NOMO-1 (cell line): ENCODE measurements around the gene TXNRD1.
"Not testable (repeated sequence)": the region's sequence is repeated elsewhere in the genome, so short reads cannot be mapped to it uniquely, and the experiment has no call there.

Experiments used
- DNase-seq, 2 experiments: peaks; one replicate each; lab custom pipeline; 2025; ENCODE audit not compliant: unreplicated experiment in 2 of 2; lab: John Stamatoyannopoulos, UW

TXNRD1 gene

GRCh38 chr12:104189915-104190555 is 25.5 kb upstream of the TXNRD1 start:
- no peak for DNase-seq

GRCh38 chr12:104190641-104191176 is 24.9 kb upstream of the TXNRD1 start:
- DNase-seq = no peak

GRCh38 chr12:104197264-104197663 is 18.3 kb upstream of the TXNRD1 start:
- no peak for DNase-seq

- no peak for DNase-seq
Measured at GRCh38 chr12:104199964-104200363, 15.6 kb upstream of the TXNRD1 start.

- DNase-seq = peak; percentile 45 to 48
Measured at GRCh38 chr12:104201238-104202001, 14.2 kb upstream of the TXNRD1 start.

- no peak for DNase-seq
Measured at GRCh38 chr12:104204690-104205480, 10.7 kb upstream of the TXNRD1 start.

- DNase-seq = no peak
Measured at GRCh38 chr12:104207416-104208205, 8.0 kb upstream of the TXNRD1 start.

GRCh38 chr12:104212516-104212915 is 3.1 kb upstream of the TXNRD1 start:
- DNase-seq = no peak

GRCh38 chr12:104213952-104214351 is 1.6 kb upstream of the TXNRD1 start:
- no peak for DNase-seq

GRCh38 chr12:104216521-104216924 is 944 bp downstream of the TXNRD1 start:
- DNase-seq = no peak

GRCh38 chr12:104218506-104218905 is 2.9 kb downstream of the TXNRD1 start:
- DNase-seq = not testable (repeated sequence)

- DNase-seq = no peak
Measured at GRCh38 chr12:104218935-104219334, 3.4 kb downstream of the TXNRD1 start.

- DNase-seq = peak in 1 of 2 experiments; percentile 5
Measured at GRCh38 chr12:104219361-104219892, 3.8 kb downstream of the TXNRD1 start.

GRCh38 chr12:104219908-104220404 is 4.4 kb downstream of the TXNRD1 start:
- DNase-seq = peak; percentile 3 to 56

GRCh38 chr12:104220931-104221330 is 5.4 kb downstream of the TXNRD1 start:
- no peak for DNase-seq

GRCh38 chr12:104222976-104223375 is 7.4 kb downstream of the TXNRD1 start:
- no peak for DNase-seq

- DNase-seq = no peak
Measured at GRCh38 chr12:104223712-104224111, 8.1 kb downstream of the TXNRD1 start.

GRCh38 chr12:104226672-104227071 is 11.1 kb downstream of the TXNRD1 start:
- DNase-seq = no peak

GRCh38 chr12:104230304-104231095 is 14.9 kb downstream of the TXNRD1 start:
- no peak for DNase-seq
